Esophagus squamous epithelium (tissue), 4 donors: Measurements from ENCODE around the gene RNF125.

Experiments
- CTCF ChIP-seq, 6 experiments: fragments of 450-650 bp in 4 of 6; fragments of 200-600 bp in 2 of 6; sonication (generic) in 2 of 6; IDR thresholded peaks; one replicate each; pipeline ENCODE4 v1.5.1; 2016 to 2019; ENCODE audit warnings: antibody characterized with exemption in 6 of 6, mild to moderate bottlenecking in 4 of 6, moderate library complexity in 4 of 6
- POLR2A ChIP-seq, 4 donors: fragments of 450-650 bp; IDR thresholded peaks; one replicate each; pipeline ENCODE4 v1.6.1; 2017; ENCODE audit warnings: antibody characterized with exemption in 4 of 4, mild to moderate bottlenecking in 4 of 4, moderate library complexity in 3 of 4

- no peak for TF ChIP-seq CTCF (IDR thresholded peaks at IDR 0.05)
- peak in 3 of 4 donors; percentile 26 to 62 (median 58) for TF ChIP-seq POLR2A (IDR thresholded peaks at IDR 0.05)
Observed at GRCh38 chr18:32092422-32093101, 73.9 kb downstream of the RNF125 start.
